K562 (cell line): Measurements from ENCODE around the gene BANK1.

ENCODE experiments used
- DLX4 ChIP-seq: fragments of 250-450 bp; sonication (Bioruptor Pico); IDR thresholded peaks from 2 replicates; pipeline ENCODE4 v1.6.1; 2021; ENCODE audit warnings: mild to moderate bottlenecking
- FOXM1 ChIP-seq, 2 experiments: fragments of 450-650 bp in 1 of 2; sonication (generic) in 1 of 2; formaldehyde crosslinking in 1 of 2; IDR thresholded peaks; 2 replicates each; pipeline versions ENCODE4 v1.6.1 to v1.9.0; 2017 to 2022; ENCODE audit warnings: low read depth in 2 of 2, mild to moderate bottlenecking in 2 of 2, missing genetic modification reagents in 1 of 2, moderate library complexity in 1 of 2
- MTA1 ChIP-seq: fragments of 450-650 bp; IDR thresholded peaks from 2 replicates; pipeline ENCODE4 v1.6.1; 2017; ENCODE audit warnings: borderline replicate concordance
- MYBL2 ChIP-seq, 2 experiments: fragments of 450-650 bp in 1 of 2; sonication (generic) in 1 of 2; formaldehyde crosslinking in 1 of 2; IDR thresholded peaks; 2 replicates each; pipeline versions ENCODE4 v1.6.1 to v1.8.1; 2017 to 2022; ENCODE audit warnings: borderline replicate concordance in 1 of 2, inconsistent platforms in 1 of 2, low read depth in 1 of 2, mild to moderate bottlenecking in 1 of 2, missing genetic modification reagents in 1 of 2, moderate library complexity in 1 of 2
- NFIX ChIP-seq: fragments of 250-450 bp; sonication (Bioruptor Pico); IDR thresholded peaks from 2 replicates; pipeline ENCODE4 v1.4.0; 2020; ENCODE audit warnings: low read depth, mild to moderate bottlenecking, moderate library complexity
- SIN3A ChIP-seq, 2 experiments: fragments of 150-350 bp in 1 of 2; IDR thresholded peaks; 2 replicates each; pipeline ENCODE4 v1.6.1; 2011 to 2016; ENCODE audit warnings: borderline replicate concordance in 2 of 2, low read depth in 2 of 2, low read length in 2 of 2, mild to moderate bottlenecking in 2 of 2, moderate library complexity in 2 of 2; ENCODE audit not compliant: control insufficient read depth in 1 of 2
- ZC3H8 ChIP-seq: fragments of 450-650 bp; IDR thresholded peaks from 2 replicates; pipeline ENCODE4 v1.6.1; 2017
- TF ChIP-seq, protein P1 (sequence below): IDR thresholded peaks from 2 replicates; pipeline ENCODE4 v1.6.1; 2012; ENCODE audit warnings: low read depth, low read length, improper control_type of control experiment, borderline replicate concordance
- TF ChIP-seq, protein P2 (sequence below): sonication (generic); formaldehyde crosslinking; IDR thresholded peaks from 2 replicates; pipeline ENCODE4 v1.8.1; 2023; ENCODE audit warnings: mild to moderate bottlenecking, missing genetic modification reagents
- TF ChIP-seq, protein P3 (sequence below), 3 experiments: IDR thresholded peaks in 2 of 3; conservative IDR thresholded peaks in 1 of 3; 2 replicates each; pipeline ENCODE4 v1.5.1; 2011 to 2012; ENCODE audit warnings: low read length in 3 of 3, mild to moderate bottlenecking in 3 of 3, control low read depth in 2 of 3, improper control_type of control experiment in 1 of 3, inconsistent platforms in 1 of 3, low read depth in 1 of 3, mixed read lengths in 1 of 3, moderate library complexity in 1 of 3; ENCODE audit not compliant: insufficient read depth in 2 of 3

DNA sequence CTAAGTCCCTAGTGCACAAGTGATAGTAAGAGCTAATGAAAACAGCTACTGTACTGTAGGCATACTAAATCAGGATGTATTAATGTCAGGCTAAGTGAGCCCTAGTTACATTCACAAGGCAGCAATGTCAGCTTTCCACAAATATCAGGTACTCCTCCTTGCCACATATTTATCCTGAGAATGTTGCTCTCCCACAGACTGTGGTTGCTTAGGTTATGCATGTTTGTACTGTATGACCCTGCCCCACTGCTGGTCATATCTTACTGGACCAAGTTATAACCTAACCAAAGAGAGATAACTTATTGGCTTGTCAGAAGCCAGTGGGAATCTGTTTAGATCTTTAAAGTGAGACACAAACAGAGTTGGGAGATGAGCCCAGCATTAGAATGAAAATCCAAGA, 313.7 kb downstream of the BANK1 start:
- TF ChIP-seq, protein P1, sequence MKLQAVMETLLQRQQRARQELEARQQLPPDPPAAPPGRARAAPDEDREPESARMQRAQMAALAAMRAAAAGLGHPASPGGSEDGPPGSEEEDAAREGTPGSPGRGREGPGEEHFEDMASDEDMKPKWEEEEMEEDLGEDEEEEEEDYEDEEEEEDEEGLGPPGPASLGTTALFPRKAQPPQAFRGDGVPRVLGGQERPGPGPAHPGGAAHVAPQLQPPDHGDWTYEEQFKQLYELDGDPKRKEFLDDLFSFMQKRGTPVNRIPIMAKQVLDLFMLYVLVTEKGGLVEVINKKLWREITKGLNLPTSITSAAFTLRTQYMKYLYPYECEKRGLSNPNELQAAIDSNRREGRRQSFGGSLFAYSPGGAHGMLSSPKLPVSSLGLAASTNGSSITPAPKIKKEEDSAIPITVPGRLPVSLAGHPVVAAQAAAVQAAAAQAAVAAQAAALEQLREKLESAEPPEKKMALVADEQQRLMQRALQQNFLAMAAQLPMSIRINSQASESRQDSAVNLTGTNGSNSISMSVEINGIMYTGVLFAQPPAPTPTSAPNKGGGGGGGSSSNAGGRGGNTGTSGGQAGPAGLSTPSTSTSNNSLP: no peak
- TF ChIP-seq MTA1: no peak
- no peak for TF ChIP-seq ZC3H8
- TF ChIP-seq NFIX (CRISPR knock-in tag): no peak
- no peak for TF ChIP-seq FOXM1 (IDR thresholded peaks at IDR 0.05; ENCODE audit: low read depth)
- TF ChIP-seq FOXM1 (CRISPR knock-in tag; IDR thresholded peaks at IDR 0.05; ENCODE audit: low read depth): no peak
- TF ChIP-seq SIN3A (IDR thresholded peaks at IDR 0.05; ENCODE audit: borderline replicate concordance in 2 of 2, control insufficient read depth in 1 of 2, low read depth in 2 of 2, low read length in 2 of 2): no peak
- TF ChIP-seq MYBL2 (IDR thresholded peaks at IDR 0.05; ENCODE audit: low read depth): no peak
- no peak for TF ChIP-seq MYBL2 (CRISPR knock-in tag; IDR thresholded peaks at IDR 0.05; ENCODE audit: borderline replicate concordance)
- no peak for TF ChIP-seq DLX4 (CRISPR knock-in tag)
- TF ChIP-seq, protein P2, sequence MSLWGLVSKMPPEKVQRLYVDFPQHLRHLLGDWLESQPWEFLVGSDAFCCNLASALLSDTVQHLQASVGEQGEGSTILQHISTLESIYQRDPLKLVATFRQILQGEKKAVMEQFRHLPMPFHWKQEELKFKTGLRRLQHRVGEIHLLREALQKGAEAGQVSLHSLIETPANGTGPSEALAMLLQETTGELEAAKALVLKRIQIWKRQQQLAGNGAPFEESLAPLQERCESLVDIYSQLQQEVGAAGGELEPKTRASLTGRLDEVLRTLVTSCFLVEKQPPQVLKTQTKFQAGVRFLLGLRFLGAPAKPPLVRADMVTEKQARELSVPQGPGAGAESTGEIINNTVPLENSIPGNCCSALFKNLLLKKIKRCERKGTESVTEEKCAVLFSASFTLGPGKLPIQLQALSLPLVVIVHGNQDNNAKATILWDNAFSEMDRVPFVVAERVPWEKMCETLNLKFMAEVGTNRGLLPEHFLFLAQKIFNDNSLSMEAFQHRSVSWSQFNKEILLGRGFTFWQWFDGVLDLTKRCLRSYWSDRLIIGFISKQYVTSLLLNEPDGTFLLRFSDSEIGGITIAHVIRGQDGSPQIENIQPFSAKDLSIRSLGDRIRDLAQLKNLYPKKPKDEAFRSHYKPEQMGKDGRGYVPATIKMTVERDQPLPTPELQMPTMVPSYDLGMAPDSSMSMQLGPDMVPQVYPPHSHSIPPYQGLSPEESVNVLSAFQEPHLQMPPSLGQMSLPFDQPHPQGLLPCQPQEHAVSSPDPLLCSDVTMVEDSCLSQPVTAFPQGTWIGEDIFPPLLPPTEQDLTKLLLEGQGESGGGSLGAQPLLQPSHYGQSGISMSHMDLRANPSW: no peak
- TF ChIP-seq, protein P3, sequence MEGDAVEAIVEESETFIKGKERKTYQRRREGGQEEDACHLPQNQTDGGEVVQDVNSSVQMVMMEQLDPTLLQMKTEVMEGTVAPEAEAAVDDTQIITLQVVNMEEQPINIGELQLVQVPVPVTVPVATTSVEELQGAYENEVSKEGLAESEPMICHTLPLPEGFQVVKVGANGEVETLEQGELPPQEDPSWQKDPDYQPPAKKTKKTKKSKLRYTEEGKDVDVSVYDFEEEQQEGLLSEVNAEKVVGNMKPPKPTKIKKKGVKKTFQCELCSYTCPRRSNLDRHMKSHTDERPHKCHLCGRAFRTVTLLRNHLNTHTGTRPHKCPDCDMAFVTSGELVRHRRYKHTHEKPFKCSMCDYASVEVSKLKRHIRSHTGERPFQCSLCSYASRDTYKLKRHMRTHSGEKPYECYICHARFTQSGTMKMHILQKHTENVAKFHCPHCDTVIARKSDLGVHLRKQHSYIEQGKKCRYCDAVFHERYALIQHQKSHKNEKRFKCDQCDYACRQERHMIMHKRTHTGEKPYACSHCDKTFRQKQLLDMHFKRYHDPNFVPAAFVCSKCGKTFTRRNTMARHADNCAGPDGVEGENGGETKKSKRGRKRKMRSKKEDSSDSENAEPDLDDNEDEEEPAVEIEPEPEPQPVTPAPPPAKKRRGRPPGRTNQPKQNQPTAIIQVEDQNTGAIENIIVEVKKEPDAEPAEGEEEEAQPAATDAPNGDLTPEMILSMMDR (IDR thresholded peaks at IDR 0.05 in 2 of 3, conservative IDR thresholded peaks at IDR 0.05 in 1 of 3; ENCODE audit: insufficient read depth in 2 of 3, low read depth in 1 of 3, low read length in 3 of 3): no peak
